ENCODE results near the gene S1PR3.
"Not testable (repeated sequence)": the region's sequence is repeated elsewhere in the genome, so short reads cannot be mapped to it uniquely, and the experiment has no call there.

Gene S1PR3

DNA sequence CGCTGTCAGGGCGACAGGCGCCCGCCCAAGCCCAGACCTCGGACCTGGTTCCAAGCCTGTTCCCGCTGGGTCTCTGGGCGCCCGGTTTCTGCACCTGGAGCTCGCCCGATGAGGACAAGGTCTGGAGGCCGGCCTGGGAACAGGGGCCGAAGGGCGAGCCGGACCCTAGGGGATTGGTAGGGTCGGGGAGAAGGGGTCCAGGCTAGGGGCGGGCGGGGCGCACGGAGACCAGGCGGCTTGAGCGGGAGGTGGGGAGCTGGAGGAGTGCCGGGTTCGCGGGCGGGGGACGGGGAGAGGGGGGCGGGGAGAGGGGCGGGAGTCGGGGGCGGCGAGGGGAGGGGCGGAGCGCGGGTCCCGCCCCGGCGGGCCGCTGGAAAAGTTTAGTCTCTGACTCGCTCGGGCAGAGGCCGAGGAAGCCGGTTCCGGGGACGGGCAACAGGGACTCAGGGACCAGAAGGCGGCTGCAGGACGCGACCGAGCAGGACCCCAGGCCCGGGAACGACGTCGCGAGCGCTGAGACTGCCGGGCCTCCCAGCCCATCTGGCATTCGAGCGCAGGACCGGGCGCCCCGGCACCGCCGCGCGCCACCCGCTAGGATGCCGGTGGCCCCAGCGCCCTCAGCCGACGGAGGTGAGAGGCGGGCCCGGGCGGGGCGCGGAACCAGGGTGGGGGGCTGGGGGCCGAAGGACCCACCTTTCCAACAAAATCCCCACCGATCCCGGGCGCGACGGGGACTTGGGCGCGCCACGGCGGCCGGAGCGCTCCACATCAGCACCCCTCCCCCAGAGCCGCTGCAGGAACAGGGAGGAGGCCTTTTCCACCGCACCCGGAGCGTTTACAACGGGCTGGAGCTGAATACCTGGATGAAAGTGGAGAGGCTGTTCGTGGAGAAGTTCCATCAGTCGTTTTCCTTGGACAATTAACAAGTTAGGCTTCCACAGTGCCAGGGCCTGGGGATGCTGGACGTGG is at the start of gene S1PR3:
Gene S1PR3, plus strand, starts transcription at position 403 of the 969 bp plus-strand sequence. CDS start 9,733 bp downstream, outside the sequence.
- CTCF ChIA-PET, result interaction anchor here (1.0 to 1.6 kb wide), 5 partner anchors 9 to 413 kb away, joined by 3 to 7 read pairs (median 4); no protein-coding TSS in a partner anchor
- POLR2A ChIA-PET, result no interaction called here
- peak; percentile 18 for TF ChIP-seq CTCF (IDR thresholded peaks at IDR 0.05; ENCODE audit: insufficient read depth, low read length, missing control alignments)
- H3K4me3 ChIP-seq (ENCODE audit: low read depth, low read length), result peak within 1 kb of the TSS; percentile 73
- no peak for DNase-seq (ENCODE audit: low read depth, low spot score)

- CTCF ChIA-PET; DNase-seq (ENCODE audit: low read depth, low spot score); H3K4me3 ChIP-seq (ENCODE audit: low read depth, low read length); POLR2A ChIA-PET: not testable (repeated sequence)
Measured at GRCh38 chr9:88941586-88941985, 49.7 kb upstream of the S1PR3 start.

- DNase-seq (ENCODE audit: low read depth, low spot score), result no peak
- no peak overlapping the region for H3K4me3 ChIP-seq (ENCODE audit: low read depth, low read length)
- ChIA-PET POLR2A (no interaction called here), CTCF (no interaction called here)
- no peak for TF ChIP-seq CTCF (IDR thresholded peaks at IDR 0.05; ENCODE audit: insufficient read depth, low read length, missing control alignments)
Measured at GRCh38 chr9:88942411-88942810, 48.9 kb upstream of the S1PR3 start.

GRCh38 chr9:88945636-88946333 is 45.5 kb upstream of the S1PR3 start:
- no peak for TF ChIP-seq CTCF (IDR thresholded peaks at IDR 0.05; ENCODE audit: insufficient read depth, low read length, missing control alignments)
- no peak overlapping the region for H3K4me3 ChIP-seq (ENCODE audit: low read depth, low read length)
- POLR2A ChIA-PET, result no interaction called here
- CTCF ChIA-PET, result no interaction called here
- DNase-seq (ENCODE audit: low read depth, low spot score), result no peak

GRCh38 chr9:88947581-88948573 is 43.4 kb upstream of the S1PR3 start:
- ChIA-PET POLR2A (no interaction called here), CTCF (no interaction called here)
- H3K4me3 ChIP-seq (ENCODE audit: low read depth, low read length), result no peak overlapping the region
- DNase-seq (ENCODE audit: low read depth, low spot score), result no peak
- no peak for TF ChIP-seq CTCF (IDR thresholded peaks at IDR 0.05; ENCODE audit: insufficient read depth, low read length, missing control alignments)

GRCh38 chr9:88949425-88949824 is 41.8 kb upstream of the S1PR3 start:
- ChIA-PET POLR2A (no interaction called here), CTCF (no interaction called here)
- no peak overlapping the region for H3K4me3 ChIP-seq (ENCODE audit: low read depth, low read length)
- no peak for DNase-seq (ENCODE audit: low read depth, low spot score)
- TF ChIP-seq CTCF (IDR thresholded peaks at IDR 0.05; ENCODE audit: insufficient read depth, low read length, missing control alignments), result no peak

All from AG04449 (cell line).